DMS79 treated with DMSO at 0.1 percent for 48 hours (cell line): ENCODE data around the gene IFITM10.

ENCODE experiments used
- DNase-seq: peaks from one replicate; lab custom pipeline; 2025; lab: John Stamatoyannopoulos, UW

IFITM10 gene

GRCh38 chr11:1737080-1737757 is 13.2 kb downstream of the IFITM10 start:
- DNase-seq, result no peak

GRCh38 chr11:1736447-1736992 is 13.9 kb downstream of the IFITM10 start:
- no peak for DNase-seq

GRCh38 chr11:1735271-1735670 is 15.1 kb downstream of the IFITM10 start:
- DNase-seq, result no peak

- DNase-seq, result no peak
These were observed 15.7 kb downstream of the IFITM10 start for GRCh38 chr11:1734641-1735081.

GRCh38 chr11:1733716-1734640 is 16.4 kb downstream of the IFITM10 start:
- DNase-seq, result no peak

GRCh38 chr11:1733009-1733715 is 17.2 kb downstream of the IFITM10 start:
- DNase-seq, result no peak

GRCh38 chr11:1732418-1733008 is 17.9 kb downstream of the IFITM10 start:
- no peak for DNase-seq

GRCh38 chr11:1731451-1732059 is 18.8 kb downstream of the IFITM10 start:
- DNase-seq, result no peak

GRCh38 chr11:1730059-1730629 is 20.3 kb downstream of the IFITM10 start:
- no peak for DNase-seq

GRCh38 chr11:1729692-1730011 is 20.7 kb downstream of the IFITM10 start:
- DNase-seq, result no peak

GRCh38 chr11:1728931-1729691 is 21.3 kb downstream of the IFITM10 start:
- no peak for DNase-seq

GRCh38 chr11:1728301-1728700 is 22.1 kb downstream of the IFITM10 start:
- DNase-seq, result no peak

- DNase-seq, result no peak
These were observed 22.5 kb downstream of the IFITM10 start for GRCh38 chr11:1727861-1728260.

GRCh38 chr11:1727096-1727690 is 23.2 kb downstream of the IFITM10 start:
- DNase-seq, result no peak

- no peak for DNase-seq
These were observed 30.6 kb downstream of the IFITM10 start for GRCh38 chr11:1719781-1720180.

GRCh38 chr11:1718326-1718725 is 32.1 kb downstream of the IFITM10 start:
- DNase-seq, result no peak

GRCh38 chr11:1717745-1718144 is 32.6 kb downstream of the IFITM10 start:
- no peak for DNase-seq

GRCh38 chr11:1714908-1715885 is 35.2 kb downstream of the IFITM10 start:
- peak; percentile 27 for DNase-seq

GRCh38 chr11:1708716-1709115 is 41.7 kb downstream of the IFITM10 start:
- no peak for DNase-seq
